ENCODE data around the gene CDKN2B. TPM values are rescaled to one million over a fixed set of nuclear protein-coding genes. Genes with fewer than 3 reads are reported as not detected.
"Not testable (repeated sequence)": the region's sequence is repeated elsewhere in the genome, so short reads cannot be mapped to it uniquely, and the experiment has no call there.

Gene CDKN2B
- 1 to 10 TPM in 1 of 2 donors, not detected in 1; 1.3 TPM for total RNA-seq

GRCh38 chr9:22008717-22009505 is at the start of gene CDKN2B:
TSS of gene CDKN2B (minus strand) at chr9:22009305. CDS start at chr9:22008953, 352 bp downstream.
- no peaks in the 10 kb centered on the region for H3K9me3 Mint-ChIP-seq
- H3K36me3 Mint-ChIP-seq (ENCODE audit: insufficient read depth in 2 of 2) = peaks cover 1 to 2% of the 10 kb centered on the region in 2 donors
- peak; percentile 77 to 85 for DNase-seq
- peaks cover 45% of the 10 kb centered on the region for H3K4me1 Mint-ChIP-seq (ENCODE audit: low read depth)
- H3K4me3 Mint-ChIP-seq = peak within 1 kb of the TSS; percentile 91 to 92
- ATAC-seq (replicated peaks in 1 of 2) = peak; percentile 87 to 90
- peak within 1 kb of the TSS; percentile 73 for H3K27ac Mint-ChIP-seq
- peaks cover 86% of the 10 kb centered on the region for H3K27me3 Mint-ChIP-seq (ENCODE audit: low read depth)

GRCh38 chr9:22057972-22058371 is 48.9 kb upstream of the CDKN2B start:
- not testable (repeated sequence) for H3K27ac Mint-ChIP-seq; H3K4me3 Mint-ChIP-seq; H3K36me3 Mint-ChIP-seq (ENCODE audit: insufficient read depth in 2 of 2); H3K9me3 Mint-ChIP-seq; DNase-seq; H3K4me1 Mint-ChIP-seq (ENCODE audit: low read depth); ATAC-seq (replicated peaks in 1 of 2)
- H3K27me3 Mint-ChIP-seq (ENCODE audit: low read depth) = peaks cover 42% of the 10 kb centered on the region

GRCh38 chr9:22056402-22056801 is 47.3 kb upstream of the CDKN2B start:
- no peak for DNase-seq
- no peak for ATAC-seq (replicated peaks in 1 of 2)
- peaks cover 23% of the 10 kb centered on the region for H3K4me1 Mint-ChIP-seq (ENCODE audit: low read depth)
- peaks cover 34% of the 10 kb centered on the region for H3K27me3 Mint-ChIP-seq (ENCODE audit: low read depth)
- H3K36me3 Mint-ChIP-seq (ENCODE audit: insufficient read depth in 2 of 2) = no peaks in the 10 kb centered on the region
- H3K9me3 Mint-ChIP-seq = no peaks in the 10 kb centered on the region
- no peak overlapping the region for H3K27ac Mint-ChIP-seq
- no peak overlapping the region for H3K4me3 Mint-ChIP-seq

GRCh38 chr9:22055090-22055489 is 46.0 kb upstream of the CDKN2B start:
- H3K4me1 Mint-ChIP-seq (ENCODE audit: low read depth) = peaks cover 30% of the 10 kb centered on the region
- no peak for DNase-seq

GRCh38 chr9:22054529-22054928 is 45.4 kb upstream of the CDKN2B start:
- Mint-ChIP-seq H3K9me3 (no peaks in the 10 kb centered on the region), H3K36me3 (ENCODE audit: insufficient read depth in 2 of 2) (no peaks in the 10 kb centered on the region), H3K27me3 (ENCODE audit: low read depth) (peaks cover 22% of the 10 kb centered on the region), H3K4me1 (ENCODE audit: low read depth) (peaks cover 33% of the 10 kb centered on the region), H3K27ac (no peak overlapping the region), H3K4me3 (no peak overlapping the region)
- DNase-seq = no peak
- ATAC-seq (replicated peaks in 1 of 2) = no peak

More at GRCh38 chr9:22055090-22055489, 46.0 kb upstream of the CDKN2B start:
- Mint-ChIP-seq H3K4me3 (no peak overlapping the region), H3K27me3 (ENCODE audit: low read depth) (peaks cover 27% of the 10 kb centered on the region), H3K27ac (no peak overlapping the region), H3K36me3 (ENCODE audit: insufficient read depth in 2 of 2) (no peaks in the 10 kb centered on the region), H3K9me3 (no peaks in the 10 kb centered on the region)
- no peak for ATAC-seq (replicated peaks in 1 of 2)

- Mint-ChIP-seq H3K4me3 (no peak overlapping the region), H3K27me3 (ENCODE audit: low read depth) (peaks cover 21% of the 10 kb centered on the region), H3K27ac (no peak overlapping the region), H3K36me3 (ENCODE audit: insufficient read depth in 2 of 2) (no peaks in the 10 kb centered on the region), H3K9me3 (no peaks in the 10 kb centered on the region), H3K4me1 (ENCODE audit: low read depth) (peaks cover 36% of the 10 kb centered on the region)
- no peak for ATAC-seq (replicated peaks in 1 of 2)
- DNase-seq = no peak
Measured at GRCh38 chr9:22054076-22054475, 45.0 kb upstream of the CDKN2B start.

GRCh38 chr9:22053178-22053577 is 44.1 kb upstream of the CDKN2B start:
- Mint-ChIP-seq H3K27me3 (ENCODE audit: low read depth) (peaks cover 27% of the 10 kb centered on the region), H3K4me1 (ENCODE audit: low read depth) (peaks cover 36% of the 10 kb centered on the region), H3K36me3 (ENCODE audit: insufficient read depth in 2 of 2) (no peaks in the 10 kb centered on the region), H3K4me3 (peak overlapping the region; percentile 46 to 68), H3K9me3 (no peaks in the 10 kb centered on the region), H3K27ac (no peak overlapping the region)
- DNase-seq = no peak
- no peak for ATAC-seq (replicated peaks in 1 of 2)

- Mint-ChIP-seq H3K27me3 (ENCODE audit: low read depth) (peaks cover 30% of the 10 kb centered on the region), H3K4me1 (ENCODE audit: low read depth) (peaks cover 36% of the 10 kb centered on the region), H3K9me3 (no peaks in the 10 kb centered on the region), H3K4me3 (peak overlapping the region; percentile 46 to 68), H3K27ac (no peak overlapping the region), H3K36me3 (ENCODE audit: insufficient read depth in 2 of 2) (no peaks in the 10 kb centered on the region)
- peak; percentile 61 to 65 for DNase-seq
- ATAC-seq (replicated peaks in 1 of 2) = peak; percentile 95 to 97
Measured at GRCh38 chr9:22052376-22052945, 43.4 kb upstream of the CDKN2B start.

GRCh38 chr9:22050924-22051323 is 41.8 kb upstream of the CDKN2B start:
- peaks cover 36% of the 10 kb centered on the region for H3K4me1 Mint-ChIP-seq (ENCODE audit: low read depth)
- no peaks in the 10 kb centered on the region for H3K36me3 Mint-ChIP-seq (ENCODE audit: insufficient read depth in 2 of 2)
- no peak overlapping the region for H3K27ac Mint-ChIP-seq
- H3K27me3 Mint-ChIP-seq (ENCODE audit: low read depth) = peaks cover 34% of the 10 kb centered on the region
- H3K9me3 Mint-ChIP-seq = no peaks in the 10 kb centered on the region
- no peak for ATAC-seq (replicated peaks in 1 of 2)
- no peak for DNase-seq
- peak overlapping the region in 1 of 2 donors; percentile 62 for H3K4me3 Mint-ChIP-seq

GRCh38 chr9:22049411-22049810 is 40.3 kb upstream of the CDKN2B start:
- H3K4me3 Mint-ChIP-seq = no peak overlapping the region
- no peaks in the 10 kb centered on the region for H3K36me3 Mint-ChIP-seq (ENCODE audit: insufficient read depth in 2 of 2)
- H3K4me1 Mint-ChIP-seq (ENCODE audit: low read depth) = peaks cover 39% of the 10 kb centered on the region
- DNase-seq (no peak), ATAC-seq (replicated peaks in 1 of 2) (no peak)
- H3K27ac Mint-ChIP-seq = no peak overlapping the region
- peaks cover 34% of the 10 kb centered on the region for H3K27me3 Mint-ChIP-seq (ENCODE audit: low read depth)
- H3K9me3 Mint-ChIP-seq = no peaks in the 10 kb centered on the region

- H3K4me3 Mint-ChIP-seq = no peak overlapping the region
- ATAC-seq (replicated peaks in 1 of 2) = no peak
- no peak for DNase-seq
- peaks cover 30% of the 10 kb centered on the region for H3K4me1 Mint-ChIP-seq (ENCODE audit: low read depth)
- H3K27ac Mint-ChIP-seq = no peak overlapping the region
- H3K9me3 Mint-ChIP-seq = no peaks in the 10 kb centered on the region
- H3K36me3 Mint-ChIP-seq (ENCODE audit: insufficient read depth in 2 of 2) = no peaks in the 10 kb centered on the region
- H3K27me3 Mint-ChIP-seq (ENCODE audit: low read depth) = peaks cover 49% of the 10 kb centered on the region
Measured at GRCh38 chr9:22047596-22047995, 38.5 kb upstream of the CDKN2B start.

- Mint-ChIP-seq H3K27ac (no peak overlapping the region), H3K4me1 (ENCODE audit: low read depth) (peaks cover 22% of the 10 kb centered on the region), H3K36me3 (ENCODE audit: insufficient read depth in 2 of 2) (no peaks in the 10 kb centered on the region), H3K27me3 (ENCODE audit: low read depth) (peaks cover 62% of the 10 kb centered on the region), H3K4me3 (no peak overlapping the region), H3K9me3 (no peaks in the 10 kb centered on the region)
- DNase-seq (no peak), ATAC-seq (replicated peaks in 1 of 2) (no peak)
Measured at GRCh38 chr9:22046243-22046885, 37.3 kb upstream of the CDKN2B start.

- DNase-seq (no peak), ATAC-seq (replicated peaks in 1 of 2) (no peak)
- Mint-ChIP-seq H3K4me3 (no peak overlapping the region), H3K9me3 (no peaks in the 10 kb centered on the region), H3K27ac (no peak overlapping the region), H3K4me1 (ENCODE audit: low read depth) (peaks cover 24% of the 10 kb centered on the region), H3K27me3 (ENCODE audit: low read depth) (peaks cover 70% of the 10 kb centered on the region), H3K36me3 (ENCODE audit: insufficient read depth in 2 of 2) (no peaks in the 10 kb centered on the region)
Measured at GRCh38 chr9:22045423-22045822, 36.3 kb upstream of the CDKN2B start.

Measured in activated T-cell treated with anti-CD3 and anti-CD28 coated beads, Interleukin-2, amount 50 U/mL, for 72 hours (primary cell).